AG09309 (cell line): ENCODE measurements around the gene ADGRG4.

Source experiments
- DNase-seq: peaks from one replicate; pipeline ENCODE4 v3.0.0-alpha.2; 2010; ENCODE audit warnings: low read depth
- H3K4me3 ChIP-seq: 2 replicates; pipeline ENCODE4 v1.5.1; 2011; ENCODE audit warnings: mild to moderate bottlenecking, low read depth, low read length, moderate library complexity; ENCODE audit not compliant: control insufficient read depth
- TF ChIP-seq, protein P1 (sequence below): IDR thresholded peaks from 2 replicates; pipeline ENCODE4 v1.5.1; 2011; ENCODE audit warnings: mild to moderate bottlenecking, low read depth, low read length, inconsistent platforms; ENCODE audit not compliant: insufficient read depth, control insufficient read depth; ENCODE audit errors: missing control alignments

Gene ADGRG4

DNA sequence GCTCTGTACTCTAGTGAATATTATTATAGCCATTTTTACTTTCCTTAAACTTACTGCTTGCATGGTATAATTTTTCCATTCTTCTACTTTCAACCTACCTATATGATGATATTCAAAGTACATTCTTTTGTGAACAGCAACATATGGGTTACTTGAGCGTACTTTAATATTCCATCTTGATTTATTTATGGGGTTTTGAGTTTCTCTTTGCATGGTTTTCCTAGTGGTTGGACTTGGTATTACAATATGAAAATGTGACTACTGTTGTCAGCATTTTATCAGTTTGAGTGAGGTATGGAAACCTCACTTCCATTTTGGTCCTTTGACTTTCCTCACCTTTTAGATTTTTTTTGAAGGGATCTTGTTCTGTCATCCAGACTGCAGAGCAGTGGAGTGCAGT is 35.9 kb downstream of the ADGRG4 start:
- no peak overlapping the region for H3K4me3 ChIP-seq
- TF ChIP-seq, protein P1, sequence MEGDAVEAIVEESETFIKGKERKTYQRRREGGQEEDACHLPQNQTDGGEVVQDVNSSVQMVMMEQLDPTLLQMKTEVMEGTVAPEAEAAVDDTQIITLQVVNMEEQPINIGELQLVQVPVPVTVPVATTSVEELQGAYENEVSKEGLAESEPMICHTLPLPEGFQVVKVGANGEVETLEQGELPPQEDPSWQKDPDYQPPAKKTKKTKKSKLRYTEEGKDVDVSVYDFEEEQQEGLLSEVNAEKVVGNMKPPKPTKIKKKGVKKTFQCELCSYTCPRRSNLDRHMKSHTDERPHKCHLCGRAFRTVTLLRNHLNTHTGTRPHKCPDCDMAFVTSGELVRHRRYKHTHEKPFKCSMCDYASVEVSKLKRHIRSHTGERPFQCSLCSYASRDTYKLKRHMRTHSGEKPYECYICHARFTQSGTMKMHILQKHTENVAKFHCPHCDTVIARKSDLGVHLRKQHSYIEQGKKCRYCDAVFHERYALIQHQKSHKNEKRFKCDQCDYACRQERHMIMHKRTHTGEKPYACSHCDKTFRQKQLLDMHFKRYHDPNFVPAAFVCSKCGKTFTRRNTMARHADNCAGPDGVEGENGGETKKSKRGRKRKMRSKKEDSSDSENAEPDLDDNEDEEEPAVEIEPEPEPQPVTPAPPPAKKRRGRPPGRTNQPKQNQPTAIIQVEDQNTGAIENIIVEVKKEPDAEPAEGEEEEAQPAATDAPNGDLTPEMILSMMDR: peak; percentile 24
- no peak for DNase-seq

DNA sequence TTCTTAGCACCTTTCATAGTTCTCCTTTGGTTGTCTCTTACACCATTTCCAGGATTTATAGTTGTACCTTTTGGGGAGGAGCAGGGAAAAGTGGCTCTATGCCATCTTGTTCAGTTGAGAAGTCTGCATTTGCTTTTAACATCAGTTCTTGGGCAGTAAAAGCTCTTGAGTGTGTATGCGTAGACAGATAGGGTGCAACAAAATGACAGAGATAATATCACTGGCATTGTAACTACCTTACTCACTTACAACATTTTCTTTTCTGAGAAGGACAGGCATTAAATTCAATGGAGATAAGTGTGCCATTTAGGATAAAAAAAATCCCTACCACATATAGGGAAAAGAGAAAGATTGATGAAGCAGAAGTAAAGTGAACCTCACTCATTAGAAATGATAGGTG is 38.9 kb downstream of the ADGRG4 start:
- no peak for DNase-seq
- H3K4me3 ChIP-seq: no peak overlapping the region
- TF ChIP-seq, protein P1: no peak

DNA sequence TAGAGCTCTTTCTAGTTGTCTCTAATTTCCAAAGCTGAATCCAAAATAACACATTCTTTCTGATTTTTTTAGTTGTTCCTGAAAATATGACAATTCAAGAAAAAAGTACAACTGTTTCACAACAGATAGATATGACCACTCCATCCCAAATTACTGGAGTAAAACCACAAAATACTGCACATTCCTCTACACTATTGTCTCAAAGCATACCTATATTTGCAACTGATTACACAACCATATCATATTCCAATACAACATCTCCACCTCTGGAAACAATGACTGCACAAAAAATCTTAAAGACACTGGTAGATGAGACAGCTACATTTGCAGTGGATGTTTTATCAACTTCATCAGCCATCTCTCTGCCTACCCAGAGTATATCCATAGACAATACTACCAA is 43.6 kb downstream of the ADGRG4 start:
- TF ChIP-seq, protein P1: no peak
- no peak for DNase-seq
- no peak overlapping the region for H3K4me3 ChIP-seq

DNA sequence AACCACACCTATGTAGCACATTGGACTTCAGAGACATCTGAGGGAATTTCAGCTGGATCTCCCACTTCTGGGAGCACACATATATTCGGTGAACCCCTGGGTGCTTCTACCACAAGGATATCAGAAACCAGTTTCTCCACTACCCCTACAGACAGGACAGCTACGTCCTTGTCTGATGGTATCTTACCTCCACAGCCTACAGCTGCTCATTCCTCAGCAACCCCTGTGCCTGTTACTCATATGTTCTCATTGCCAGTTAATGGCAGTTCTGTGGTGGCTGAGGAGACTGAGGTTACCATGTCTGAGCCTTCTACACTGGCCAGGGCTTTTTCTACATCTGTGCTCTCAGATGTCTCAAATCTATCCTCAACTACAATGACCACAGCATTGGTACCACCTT is 45.7 kb downstream of the ADGRG4 start:
- no peak for DNase-seq
- TF ChIP-seq, protein P1: no peak
- H3K4me3 ChIP-seq: no peak overlapping the region

DNA sequence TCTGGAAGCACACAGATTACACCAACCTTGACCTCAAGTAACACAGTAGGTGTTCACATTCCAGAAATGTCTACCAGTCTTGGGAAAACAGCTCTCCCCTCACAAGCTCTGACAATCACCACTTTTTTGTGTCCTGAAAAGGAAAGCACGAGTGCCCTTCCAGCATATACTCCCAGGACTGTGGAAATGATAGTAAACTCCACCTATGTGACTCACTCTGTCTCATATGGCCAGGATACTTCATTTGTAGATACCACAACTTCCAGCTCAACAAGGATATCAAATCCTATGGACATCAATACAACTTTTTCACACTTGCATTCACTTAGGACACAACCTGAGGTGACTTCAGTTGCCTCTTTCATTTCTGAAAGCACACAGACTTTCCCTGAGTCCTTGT is 46.9 kb downstream of the ADGRG4 start:
- TF ChIP-seq, protein P1: no peak
- H3K4me3 ChIP-seq: no peak overlapping the region
- no peak for DNase-seq

DNA sequence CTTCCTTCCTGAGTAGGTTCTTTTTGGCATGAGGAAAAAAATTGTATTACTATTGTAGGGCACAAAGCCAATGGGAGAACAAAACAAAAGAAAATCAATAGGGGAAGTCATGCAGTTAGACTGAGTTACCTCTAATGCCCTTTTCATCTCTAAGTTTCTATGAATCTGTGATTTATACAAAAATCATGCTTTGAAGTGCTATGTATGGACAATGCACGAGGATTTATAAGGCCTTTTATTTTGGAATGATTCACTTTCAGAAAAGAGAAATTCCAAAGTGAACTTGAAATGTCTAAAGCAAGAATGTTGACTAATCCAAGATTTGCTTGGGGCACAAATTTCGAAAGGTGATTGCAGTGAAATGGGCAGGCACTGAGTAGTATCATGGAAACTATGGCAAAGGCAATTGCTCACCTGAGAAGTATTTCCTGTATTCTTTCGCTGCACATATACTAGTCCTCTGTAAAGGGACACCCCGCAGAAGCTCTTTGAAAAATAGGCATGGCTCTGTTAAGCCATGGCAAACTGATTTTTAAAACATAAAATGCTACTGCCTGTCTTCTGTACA is 52.8 kb downstream of the ADGRG4 start:
- TF ChIP-seq, protein P1: no peak
- H3K4me3 ChIP-seq: no peak overlapping the region
- no peak for DNase-seq

DNA sequence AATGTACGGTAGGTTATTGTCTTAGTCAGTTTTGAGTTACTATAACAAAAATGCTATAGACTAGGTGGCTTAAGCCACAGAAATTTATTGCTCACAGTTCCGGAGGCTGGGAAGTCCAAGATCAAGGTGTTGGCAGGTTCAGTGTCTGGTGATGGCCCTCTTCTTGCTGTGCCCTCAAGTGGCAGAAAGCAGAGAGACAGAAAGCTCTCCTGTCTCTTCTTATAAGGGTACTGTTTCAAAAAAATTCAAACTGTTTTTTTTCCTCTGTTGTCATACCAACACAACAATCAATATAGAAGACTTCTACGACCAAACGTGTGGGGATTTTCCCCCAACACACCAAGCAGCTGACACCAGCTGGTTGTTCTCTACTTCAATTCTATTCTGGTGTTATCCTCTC is 53.4 kb downstream of the ADGRG4 start:
- no peak overlapping the region for H3K4me3 ChIP-seq
- TF ChIP-seq, protein P1: no peak
- no peak for DNase-seq
